Activated naive CD4-positive, alpha-beta T cell treated with anti-CD3 and anti-CD28 coated beads, Interleukin-2, amount 10 ng/mL, durations not matched to agents 7 days and 5 days (primary cell): ENCODE results near the gene FMN1.

Source experiments
- CTCF ChIA-PET: fragments of 350-600 bp; sonication (Branson Sonifier 250); formaldehyde crosslinking; loops from one replicate; lab custom pipeline; 2021; ENCODE audit warnings: antibody characterized with exemption; lab: Charles Lee
- DNase-seq: peaks from one replicate; pipeline ENCODE4 v3.0.0-alpha.2; 2020
- H3K27ac Mint-ChIP-seq: one replicate; pipeline ENCODE4 v1.8.0; 2021; ENCODE audit warnings: mild to moderate bottlenecking, moderate library complexity, mixed read lengths
- H3K27me3 Mint-ChIP-seq: one replicate; pipeline ENCODE4 v1.8.0; 2021; ENCODE audit warnings: mild to moderate bottlenecking, mixed read lengths
- H3K36me3 Mint-ChIP-seq: one replicate; pipeline ENCODE4 v1.8.0; 2021; ENCODE audit warnings: mixed read lengths
- H3K4me1 Mint-ChIP-seq: one replicate; pipeline ENCODE4 v1.8.0; 2021; ENCODE audit warnings: mixed read lengths
- H3K4me3 Mint-ChIP-seq: one replicate; pipeline ENCODE4 v1.8.0; 2021; ENCODE audit warnings: mild to moderate bottlenecking, moderate library complexity, mixed read lengths
- H3K9me3 Mint-ChIP-seq: one replicate; pipeline ENCODE4 v1.8.0; 2021; ENCODE audit warnings: mixed read lengths

Gene FMN1

GRCh38 chr15:32828507-32829186, 365.9 kb downstream of the FMN1 start:
- Mint-ChIP-seq H3K27me3 (peaks cover under 1% of the 10 kb centered on the region), H3K36me3 (no peaks in the 10 kb centered on the region), H3K4me3 (no peak overlapping the region), H3K9me3 (no peaks in the 10 kb centered on the region), H3K27ac (no peak overlapping the region), H3K4me1 (no peaks in the 10 kb centered on the region)
- CTCF ChIA-PET = no interaction called here
- no peak for DNase-seq

- Mint-ChIP-seq H3K4me1 (no peaks in the 10 kb centered on the region), H3K9me3 (no peaks in the 10 kb centered on the region), H3K4me3 (no peak overlapping the region), H3K36me3 (no peaks in the 10 kb centered on the region), H3K27ac (no peak overlapping the region), H3K27me3 (no peaks in the 10 kb centered on the region)
- CTCF ChIA-PET = interaction anchor here (1.3 kb wide), 1 partner anchor 17 kb away, joined by 3 read pairs; no protein-coding TSS in a partner anchor
- DNase-seq = no peak
These were observed 367.8 kb downstream of the FMN1 start for GRCh38 chr15:32826685-32827084.

GRCh38 chr15:32825219-32825618, 369.3 kb downstream of the FMN1 start:
- H3K4me3 Mint-ChIP-seq = no peak overlapping the region
- H3K27ac Mint-ChIP-seq = no peak overlapping the region
- no peaks in the 10 kb centered on the region for H3K9me3 Mint-ChIP-seq
- CTCF ChIA-PET = interaction anchor here (1.0 kb wide), 1 partner anchor 9 kb away, joined by 3 read pairs; no protein-coding TSS in a partner anchor
- H3K27me3 Mint-ChIP-seq = no peaks in the 10 kb centered on the region
- H3K4me1 Mint-ChIP-seq = no peaks in the 10 kb centered on the region
- no peaks in the 10 kb centered on the region for H3K36me3 Mint-ChIP-seq
- DNase-seq = no peak

GRCh38 chr15:32824777-32825176, 369.7 kb downstream of the FMN1 start:
- Mint-ChIP-seq H3K36me3 (no peaks in the 10 kb centered on the region), H3K4me3 (no peak overlapping the region), H3K27me3 (no peaks in the 10 kb centered on the region), H3K4me1 (no peaks in the 10 kb centered on the region), H3K27ac (no peak overlapping the region), H3K9me3 (no peaks in the 10 kb centered on the region)
- CTCF ChIA-PET = interaction anchor here (1.0 kb wide), 1 partner anchor 9 kb away, joined by 3 read pairs; no protein-coding TSS in a partner anchor
- no peak for DNase-seq

GRCh38 chr15:32823750-32824149, 370.8 kb downstream of the FMN1 start:
- no peak for DNase-seq
- Mint-ChIP-seq H3K27me3 (no peaks in the 10 kb centered on the region), H3K36me3 (no peaks in the 10 kb centered on the region), H3K9me3 (no peaks in the 10 kb centered on the region), H3K4me1 (no peaks in the 10 kb centered on the region), H3K27ac (no peak overlapping the region), H3K4me3 (no peak overlapping the region)
- CTCF ChIA-PET = no interaction called here

- DNase-seq = no peak
- H3K9me3 Mint-ChIP-seq = no peaks in the 10 kb centered on the region
- no peak overlapping the region for H3K4me3 Mint-ChIP-seq
- no peaks in the 10 kb centered on the region for H3K4me1 Mint-ChIP-seq
- H3K36me3 Mint-ChIP-seq = no peaks in the 10 kb centered on the region
- no peak overlapping the region for H3K27ac Mint-ChIP-seq
- CTCF ChIA-PET = no interaction called here
- no peaks in the 10 kb centered on the region for H3K27me3 Mint-ChIP-seq
These were observed 371.8 kb downstream of the FMN1 start for GRCh38 chr15:32822739-32823138.

GRCh38 chr15:32819448-32819847, 375.1 kb downstream of the FMN1 start:
- Mint-ChIP-seq H3K27me3 (no peaks in the 10 kb centered on the region), H3K27ac (no peak overlapping the region), H3K9me3 (no peaks in the 10 kb centered on the region), H3K4me1 (no peaks in the 10 kb centered on the region), H3K36me3 (no peaks in the 10 kb centered on the region), H3K4me3 (no peak overlapping the region)
- no peak for DNase-seq
- CTCF ChIA-PET = no interaction called here

- Mint-ChIP-seq H3K4me1 (no peaks in the 10 kb centered on the region), H3K4me3 (no peak overlapping the region), H3K27ac (no peak overlapping the region), H3K9me3 (no peaks in the 10 kb centered on the region), H3K27me3 (no peaks in the 10 kb centered on the region), H3K36me3 (no peaks in the 10 kb centered on the region)
- CTCF ChIA-PET = no interaction called here
- no peak for DNase-seq
These were observed 375.6 kb downstream of the FMN1 start for GRCh38 chr15:32818758-32819447.

GRCh38 chr15:32817577-32817976, 376.9 kb downstream of the FMN1 start:
- no peak for DNase-seq
- no peaks in the 10 kb centered on the region for H3K9me3 Mint-ChIP-seq
- CTCF ChIA-PET = no interaction called here
- no peak overlapping the region for H3K4me3 Mint-ChIP-seq
- no peak overlapping the region for H3K27ac Mint-ChIP-seq
- no peaks in the 10 kb centered on the region for H3K36me3 Mint-ChIP-seq
- H3K27me3 Mint-ChIP-seq = no peaks in the 10 kb centered on the region
- H3K4me1 Mint-ChIP-seq = no peaks in the 10 kb centered on the region

- CTCF ChIA-PET = no interaction called here
- H3K36me3 Mint-ChIP-seq = no peaks in the 10 kb centered on the region
- H3K27ac Mint-ChIP-seq = no peak overlapping the region
These were observed 387.2 kb downstream of the FMN1 start for GRCh38 chr15:32807331-32807730.

GRCh38 chr15:32803631-32804030, 390.9 kb downstream of the FMN1 start:
- Mint-ChIP-seq H3K27me3 (peaks cover 18% of the 10 kb centered on the region), H3K9me3 (peaks cover 5% of the 10 kb centered on the region), H3K4me1 (peaks cover 7% of the 10 kb centered on the region), H3K27ac (no peak overlapping the region), H3K36me3 (no peaks in the 10 kb centered on the region), H3K4me3 (no peak overlapping the region)
- DNase-seq = no peak
- CTCF ChIA-PET = no interaction called here

More at GRCh38 chr15:32807331-32807730, 387.2 kb downstream of the FMN1 start:
- no peak overlapping the region for H3K4me3 Mint-ChIP-seq
- DNase-seq = no peak
- H3K4me1 Mint-ChIP-seq = peaks cover 3% of the 10 kb centered on the region
- H3K9me3 Mint-ChIP-seq = peaks cover 5% of the 10 kb centered on the region
- peaks cover 17% of the 10 kb centered on the region for H3K27me3 Mint-ChIP-seq

- DNase-seq = no peak
- Mint-ChIP-seq H3K9me3 (peaks cover 5% of the 10 kb centered on the region), H3K36me3 (no peaks in the 10 kb centered on the region), H3K4me3 (no peak overlapping the region), H3K27ac (no peak overlapping the region), H3K4me1 (peaks cover 7% of the 10 kb centered on the region), H3K27me3 (peaks cover 18% of the 10 kb centered on the region)
- CTCF ChIA-PET = interaction anchor here (1.2 kb wide), 1 partner anchor 140 kb away, joined by 5 read pairs; no protein-coding TSS in a partner anchor
These were observed 392.1 kb downstream of the FMN1 start for GRCh38 chr15:32802286-32802936.

- peaks cover 7% of the 10 kb centered on the region for H3K4me1 Mint-ChIP-seq
- H3K27me3 Mint-ChIP-seq = peaks cover 17% of the 10 kb centered on the region
- CTCF ChIA-PET = no interaction called here
- no peak overlapping the region for H3K4me3 Mint-ChIP-seq
- H3K36me3 Mint-ChIP-seq = no peaks in the 10 kb centered on the region
- H3K27ac Mint-ChIP-seq = no peak overlapping the region
- peaks cover 5% of the 10 kb centered on the region for H3K9me3 Mint-ChIP-seq
- no peak for DNase-seq
These were observed 394.5 kb downstream of the FMN1 start for GRCh38 chr15:32799936-32800535.

- DNase-seq = no peak
- Mint-ChIP-seq H3K27ac (no peak overlapping the region), H3K36me3 (no peaks in the 10 kb centered on the region), H3K27me3 (peaks cover 10% of the 10 kb centered on the region), H3K4me3 (no peak overlapping the region), H3K4me1 (no peaks in the 10 kb centered on the region), H3K9me3 (no peaks in the 10 kb centered on the region)
- CTCF ChIA-PET = no interaction called here
These were observed 397.7 kb downstream of the FMN1 start for GRCh38 chr15:32796856-32797255.
